GM19351 (cell line): ENCODE results near the gene P3H2.

Experiments used
- ATAC-seq: cut with Tn5 transposase; IDR thresholded peaks from one replicate; pipeline ENCODE4 v1.9.1; 2021; ENCODE audit warnings: mild to moderate bottlenecking, moderate library complexity; ENCODE audit not compliant: unreplicated experiment

P3H2 gene

GRCh38 chr3:190058521-190059241, 62.0 kb downstream of the P3H2 start:
- ATAC-seq, result no peak

DNA sequence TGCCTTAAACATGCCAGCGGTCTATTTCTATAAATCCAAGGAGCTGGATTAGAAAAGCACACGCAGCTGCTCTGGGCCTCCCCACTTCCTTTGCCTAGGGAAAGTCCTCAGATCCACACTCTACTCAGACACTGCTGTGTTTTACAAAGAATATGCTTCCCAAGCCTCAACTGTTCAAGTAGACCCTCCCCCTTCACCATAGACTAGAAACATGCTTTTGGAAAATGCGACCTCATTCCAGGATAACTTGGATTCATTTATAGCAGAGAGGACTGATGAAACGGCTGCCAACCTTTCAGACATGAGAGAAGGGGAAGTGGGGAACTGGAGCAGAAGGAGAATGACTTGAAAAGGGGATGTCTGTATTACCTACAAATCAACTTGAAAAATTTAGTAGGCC, 64.0 kb downstream of the P3H2 start:
- no peak for ATAC-seq

GRCh38 chr3:190055773-190056172, 64.9 kb downstream of the P3H2 start:
- no peak for ATAC-seq

- no peak for ATAC-seq
Measured at GRCh38 chr3:190053919-190054672, 66.6 kb downstream of the P3H2 start.

DNA sequence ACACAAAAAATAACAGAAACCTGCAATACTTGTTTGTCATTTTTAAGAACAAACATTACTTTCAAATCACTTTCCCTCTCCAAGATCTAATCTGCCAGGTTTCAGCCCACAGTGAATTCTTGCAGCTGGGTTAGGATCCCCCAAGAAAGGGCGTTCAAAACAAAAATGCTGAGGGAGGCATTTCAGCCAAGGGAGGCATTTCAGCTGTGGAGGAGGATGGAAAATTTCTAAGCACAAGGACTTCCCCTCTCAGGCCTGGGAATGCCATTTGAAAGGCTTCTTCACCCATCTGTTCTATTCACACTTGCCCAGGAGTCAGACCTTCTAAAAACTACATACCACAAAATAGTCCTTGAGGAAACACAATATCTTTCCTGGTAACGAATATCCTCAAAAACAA, 69.1 kb downstream of the P3H2 start:
- no peak for ATAC-seq

GRCh38 chr3:190048932-190049441, 71.7 kb downstream of the P3H2 start:
- ATAC-seq, result no peak

DNA sequence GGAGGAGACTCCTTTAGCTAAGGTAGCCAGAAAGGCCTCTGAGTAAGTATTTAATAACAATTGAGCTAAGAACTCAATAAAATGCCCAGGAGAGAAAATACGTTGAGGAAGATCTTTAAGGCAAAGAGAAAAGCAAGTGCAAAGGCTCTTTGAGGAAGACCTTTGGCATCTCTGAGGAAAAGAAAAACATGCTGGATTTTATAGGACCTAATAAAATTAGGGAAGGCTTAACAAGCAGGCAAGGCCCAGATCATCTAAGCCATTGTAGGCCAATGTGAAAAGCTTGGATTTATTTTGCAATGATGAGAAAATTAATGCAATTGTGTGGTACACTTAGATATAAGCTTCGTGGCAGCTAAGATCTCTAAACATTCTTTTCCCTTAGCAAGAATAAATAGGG, 75.7 kb downstream of the P3H2 start:
- no peak for ATAC-seq

- ATAC-seq, result no peak
Measured at GRCh38 chr3:190044142-190044541, 76.6 kb downstream of the P3H2 start.

GRCh38 chr3:190043741-190044140, 77.0 kb downstream of the P3H2 start:
- no peak for ATAC-seq

- ATAC-seq, result no peak
Measured at GRCh38 chr3:190042558-190042957, 78.1 kb downstream of the P3H2 start.

DNA sequence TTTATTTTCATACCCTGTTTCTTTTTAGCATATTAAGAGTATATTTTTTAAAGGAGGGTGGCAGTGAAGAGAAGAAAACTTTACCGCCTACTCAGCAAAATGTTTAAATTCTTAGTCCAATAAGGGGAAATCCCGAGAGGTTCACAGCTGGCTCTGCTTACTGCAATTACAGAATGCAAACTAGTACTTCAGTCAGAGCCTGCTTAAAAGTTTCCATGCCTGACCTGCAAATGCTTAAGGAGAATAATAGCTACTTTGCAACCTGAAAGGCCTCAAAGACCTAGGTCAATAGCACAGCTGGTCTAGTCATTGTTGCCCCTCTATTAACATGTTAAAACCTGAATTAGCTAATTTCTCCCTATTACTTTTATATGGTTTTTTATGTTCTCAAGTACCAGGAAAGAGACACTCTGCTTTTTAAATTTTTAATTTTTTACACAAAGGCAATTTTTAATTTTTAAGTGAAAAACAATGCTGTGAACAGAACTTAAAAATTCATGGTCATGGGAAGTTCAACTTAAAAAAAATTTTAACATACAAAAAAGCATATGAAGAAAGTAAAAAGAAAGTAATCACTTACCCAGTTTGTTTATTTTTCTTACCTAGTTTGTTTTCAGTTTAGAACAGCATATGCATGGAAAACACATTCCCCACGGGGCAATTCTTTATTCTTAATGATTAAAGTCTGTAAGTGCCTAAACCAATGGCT, 79.2 kb downstream of the P3H2 start:
- ATAC-seq, result peak; percentile 87

DNA sequence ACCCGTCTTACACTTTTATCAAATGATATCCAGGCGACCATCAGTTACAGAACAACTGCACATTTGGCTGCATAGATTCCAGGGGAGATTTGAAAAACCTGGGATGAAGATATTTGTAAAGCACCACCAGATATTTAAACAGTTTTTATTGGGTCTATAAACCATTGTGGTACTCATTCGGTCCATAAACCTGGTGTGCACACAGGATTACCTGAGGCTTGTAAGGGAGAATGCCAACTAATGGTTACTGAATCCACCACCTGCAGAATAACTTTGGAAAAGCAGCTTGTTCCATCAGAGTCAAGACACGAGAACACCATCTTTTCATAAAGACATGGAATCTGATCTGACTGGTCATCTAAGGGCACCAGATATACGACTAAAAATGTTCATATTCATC, 80.6 kb downstream of the P3H2 start:
- no peak for ATAC-seq

- ATAC-seq, result no peak
Measured at GRCh38 chr3:190038050-190038933, 82.4 kb downstream of the P3H2 start.

DNA sequence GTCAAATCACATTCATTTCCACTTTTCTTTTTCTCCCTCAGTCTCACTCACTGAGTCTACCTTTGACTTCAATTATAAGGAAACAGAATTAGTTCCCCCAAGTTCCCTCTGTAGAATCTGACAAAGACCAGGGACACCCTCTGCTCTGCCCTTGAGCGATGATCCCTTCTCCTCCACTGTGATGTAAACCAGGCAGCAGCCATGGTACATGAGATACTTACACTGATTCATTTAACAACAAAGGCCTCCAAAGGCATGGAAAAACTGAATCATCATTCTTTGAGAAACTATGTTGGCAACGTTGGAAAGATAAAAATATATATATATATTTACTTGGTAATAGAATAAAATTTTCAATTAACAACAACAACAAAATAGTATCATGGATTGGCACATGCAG, 84.1 kb downstream of the P3H2 start:
- no peak for ATAC-seq

DNA sequence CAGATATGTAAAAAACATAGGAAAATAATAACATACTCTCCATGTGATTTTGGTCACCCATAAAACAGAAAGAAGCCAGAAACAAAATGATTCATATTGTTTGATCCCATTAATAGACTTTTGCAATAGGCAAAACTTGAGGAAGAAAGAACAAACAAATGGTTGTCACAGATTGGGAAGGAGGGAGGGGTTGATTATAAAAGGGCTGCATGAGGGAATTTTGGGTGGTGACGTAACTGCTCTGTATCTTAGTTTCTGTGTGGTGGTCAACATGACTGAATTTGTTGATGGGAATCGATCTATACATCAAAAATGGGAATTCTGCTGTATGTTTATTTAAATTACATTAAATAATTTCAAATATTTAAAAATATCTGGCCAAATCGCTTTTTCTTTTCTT, 86.3 kb downstream of the P3H2 start:
- ATAC-seq, result no peak

- no peak for ATAC-seq
Measured at GRCh38 chr3:190032923-190033322, 87.8 kb downstream of the P3H2 start.

GRCh38 chr3:190031887-190032752, 88.6 kb downstream of the P3H2 start:
- no peak for ATAC-seq

GRCh38 chr3:190027116-190027515, 93.6 kb downstream of the P3H2 start:
- no peak for ATAC-seq

- ATAC-seq, result no peak
Measured at GRCh38 chr3:190026154-190026553, 94.5 kb downstream of the P3H2 start.

GRCh38 chr3:190024912-190025311, 95.8 kb downstream of the P3H2 start:
- ATAC-seq, result no peak
